GM19193 (cell line): Measurements from ENCODE around the gene ZMIZ2.

Source experiments
- POLR2A ChIP-seq: IDR thresholded peaks from 4 replicates; pipeline ENCODE4 v1.6.1; 2011; ENCODE audit not compliant: insufficient read depth, insufficient read length; ENCODE audit errors: extremely low read depth

ZMIZ2 gene

GRCh38 chr7:44750921-44751571 lies 2.4 kb downstream of the ZMIZ2 start:
- TF ChIP-seq POLR2A, result peak; percentile 65

- TF ChIP-seq POLR2A, result no peak
These were observed 4.2 kb downstream of the ZMIZ2 start for GRCh38 chr7:44752822-44753221.

GRCh38 chr7:44754802-44755697 lies 6.4 kb downstream of the ZMIZ2 start:
- TF ChIP-seq POLR2A, result no peak

GRCh38 chr7:44755698-44756627 lies 7.3 kb downstream of the ZMIZ2 start:
- TF ChIP-seq POLR2A, result no peak

- TF ChIP-seq POLR2A, result no peak
These were observed 8.3 kb downstream of the ZMIZ2 start for GRCh38 chr7:44756904-44757303.

- no peak for TF ChIP-seq POLR2A
These were observed 8.7 kb downstream of the ZMIZ2 start for GRCh38 chr7:44757311-44757710.

GRCh38 chr7:44757739-44758138 lies 9.1 kb downstream of the ZMIZ2 start:
- TF ChIP-seq POLR2A, result no peak

- TF ChIP-seq POLR2A, result no peak
These were observed 10.6 kb downstream of the ZMIZ2 start for GRCh38 chr7:44759246-44759645.

GRCh38 chr7:44760034-44760580 lies 11.5 kb downstream of the ZMIZ2 start:
- TF ChIP-seq POLR2A, result no peak

- no peak for TF ChIP-seq POLR2A
These were observed 12.8 kb downstream of the ZMIZ2 start for GRCh38 chr7:44761207-44762161.

GRCh38 chr7:44762300-44762699 lies 13.7 kb downstream of the ZMIZ2 start:
- TF ChIP-seq POLR2A, result no peak

- TF ChIP-seq POLR2A, result no peak
These were observed 14.3 kb downstream of the ZMIZ2 start for GRCh38 chr7:44762726-44763522.

GRCh38 chr7:44764081-44764480 lies 15.4 kb downstream of the ZMIZ2 start:
- no peak for TF ChIP-seq POLR2A
